Endothelial cell of umbilical vein (primary cell): ENCODE data around the gene GSTA1. TPM values are rescaled to one million over a fixed set of nuclear protein-coding genes. Genes with fewer than 3 reads are reported as not detected.

Experiments
- BruUV-seq: library from RNA; stranded (reverse); fragments of 400-500 nt; replicated peaks from 2 replicates; lab custom pipeline; 2021; lab: Mats Ljungman, UMichigan
- CTCF ChIA-PET: fragments of 300-600, 350-600 bp; sonication (Branson Sonifier 250); formaldehyde crosslinking; loops from one replicate; lab custom pipeline; 2021; ENCODE audit warnings: antibody characterized with exemption, inconsistent platforms; lab: Charles Lee
- POLR2A ChIA-PET: fragments of 300-600, 350-600 bp; sonication (Branson Sonifier 250); formaldehyde crosslinking; loops from one replicate; lab custom pipeline; 2021; ENCODE audit warnings: antibody characterized with exemption, inconsistent platforms; lab: Charles Lee
- DNase-seq: peaks from one replicate; pipeline ENCODE4 v3.0.0-alpha.2; 2011; ENCODE audit warnings: low read depth, low spot score
- FAIRE-seq: peaks from 2 replicates; lab custom pipeline; 2011; peaks lifted over from hg19 to GRCh38; lab: Jason Lieb, UNC
- H2AFZ ChIP-seq: 2 replicates; pipeline ENCODE4 v1.6.0; 2012; ENCODE audit warnings: low read depth, low read length, control low read depth, inconsistent platforms
- H3K27ac ChIP-seq: 2 replicates; pipeline ENCODE4 v1.5.1; 2011; ENCODE audit warnings: low read depth, mild to moderate bottlenecking, control low read depth, low read length, moderate library complexity; ENCODE audit not compliant: insufficient read depth
- H3K27me3 ChIP-seq, 2 experiments: 2 replicates each; pipeline versions ENCODE4 v1.6.0 to v1.6.1; 2011; ENCODE audit warnings: low read length in 2 of 2, mixed read lengths in 1 of 2; ENCODE audit not compliant: control insufficient read depth in 2 of 2, insufficient read depth in 2 of 2
- H3K36me3 ChIP-seq, 2 experiments: 2 replicates in 1 of 2; 3 replicates in 1 of 2; pipeline ENCODE4 v1.5.1; 2011; ENCODE audit warnings: low read length in 2 of 2, mild to moderate bottlenecking in 1 of 2, moderate library complexity in 1 of 2; ENCODE audit not compliant: control insufficient read depth in 2 of 2, insufficient read depth in 2 of 2; ENCODE audit errors: extremely low read depth in 1 of 2
- H3K4me1 ChIP-seq: 3 replicates; pipeline ENCODE4 v1.5.1; 2011; ENCODE audit warnings: mild to moderate bottlenecking, low read length; ENCODE audit not compliant: control insufficient read depth, insufficient read depth; ENCODE audit errors: extremely low read depth
- H3K4me2 ChIP-seq: 2 replicates; pipeline ENCODE4 v1.6.1; 2011; ENCODE audit warnings: low read length, control low read depth, mixed read lengths; ENCODE audit not compliant: insufficient read depth
- H3K4me3 ChIP-seq, 3 experiments: fragments of 200-600 bp in 1 of 3; sonication (generic), shearing (Covaris generic) in 1 of 3; replicated peaks in 1 of 3; 2 replicates each; pipeline ENCODE4 v1.5.1; 2011 to 2016; ENCODE audit warnings: control low read depth in 3 of 3, low read length in 3 of 3, mild to moderate bottlenecking in 2 of 3, inconsistent platforms in 1 of 3, low read depth in 1 of 3, moderate library complexity in 1 of 3; ENCODE audit not compliant: insufficient read depth in 1 of 3
- H3K79me2 ChIP-seq: 2 replicates; pipeline ENCODE4 v1.6.0; 2012; ENCODE audit warnings: low read length, inconsistent platforms; ENCODE audit not compliant: control insufficient read depth, insufficient read depth
- H3K9ac ChIP-seq: replicated peaks from 2 replicates; pipeline ENCODE3; 2011; ENCODE audit warnings: low read length, control low read depth; ENCODE audit not compliant: insufficient read depth; ENCODE audit errors: extremely low read depth
- H3K9me1 ChIP-seq: replicated peaks from 3 replicates; pipeline ENCODE4 v1.6.0; 2011; ENCODE audit warnings: mild to moderate bottlenecking, low read length; ENCODE audit not compliant: control insufficient read depth, insufficient read depth; ENCODE audit errors: extremely low read depth
- H3K9me3 ChIP-seq: replicated peaks from 2 replicates; pipeline ENCODE4 v1.5.1; 2012; ENCODE audit warnings: low read length, inconsistent platforms; ENCODE audit not compliant: control insufficient read depth, insufficient read depth
- H4K20me1 ChIP-seq: replicated peaks from 2 replicates; pipeline ENCODE3; 2011; ENCODE audit warnings: mild to moderate bottlenecking, low read length; ENCODE audit not compliant: control insufficient read depth, insufficient read depth; ENCODE audit errors: extremely low read depth
- CTCF ChIP-seq, 2 donors: IDR thresholded peaks; 1 replicate in 1 of 2; 2 replicates in 1 of 2; pipeline ENCODE4 v1.5.1; 2011; ENCODE audit warnings: low read length in 2 of 2, mild to moderate bottlenecking in 2 of 2, moderate library complexity in 2 of 2, control low read depth in 1 of 2, inconsistent platforms in 1 of 2, low read depth in 1 of 2; ENCODE audit not compliant: insufficient read depth in 1 of 2; ENCODE audit errors: extremely low read depth in 1 of 2
- EZH2 ChIP-seq: IDR thresholded peaks from 2 replicates; pipeline ENCODE4 v1.6.1; 2012; ENCODE audit warnings: borderline replicate concordance, low read depth, mild to moderate bottlenecking, moderate library complexity, low read length, inconsistent platforms; ENCODE audit not compliant: severe bottlenecking
- FOS ChIP-seq: IDR thresholded peaks from 2 replicates; pipeline ENCODE4 v1.6.1; 2011; ENCODE audit warnings: mild to moderate bottlenecking, low read length, moderate library complexity, borderline replicate concordance; ENCODE audit not compliant: insufficient read depth
- GATA2 ChIP-seq: IDR thresholded peaks from 2 replicates; pipeline ENCODE4 v1.7.0; 2011; ENCODE audit warnings: low read depth, mild to moderate bottlenecking, moderate library complexity, mixed read lengths, low read length; ENCODE audit not compliant: insufficient read length, insufficient read depth
- JUN ChIP-seq: IDR thresholded peaks from 2 replicates; pipeline ENCODE4 v1.6.1; 2011; ENCODE audit warnings: borderline replicate concordance, low read depth; ENCODE audit not compliant: insufficient read length, insufficient read depth
- MAX ChIP-seq: IDR thresholded peaks from 2 replicates; pipeline ENCODE4 v1.6.1; 2011; ENCODE audit not compliant: insufficient read depth, insufficient read length
- MYC ChIP-seq: IDR thresholded peaks from one replicate; pipeline ENCODE4 v1.6.1; 2011; ENCODE audit warnings: mild to moderate bottlenecking, low read depth, low read length
- POLR2A ChIP-seq: IDR thresholded peaks from 2 replicates; pipeline ENCODE4 v1.6.1; 2012; ENCODE audit warnings: low read depth, mild to moderate bottlenecking, control low read depth, low read length
- POLR2AphosphoS5 ChIP-seq: IDR thresholded peaks from 2 replicates; pipeline ENCODE4 v1.6.1; 2012; ENCODE audit warnings: low read depth, mild to moderate bottlenecking, control low read depth, low read length, moderate library complexity; ENCODE audit not compliant: insufficient read depth
- dilution Hi-C: fragments of 300-500 bp; cut with MboI; formaldehyde crosslinking; loops from one replicate; pipeline ENCODE4 v1.15.0; 2019; ENCODE audit warnings: low sequenced_read_pairs; ENCODE audit not compliant: extremely low pct_ligation_motif_present
- intact Hi-C: fragments of 100-400 bp; cut with micrococcal nuclease; formaldehyde crosslinking; loops from one replicate; pipeline ENCODE4 v1.10.0; 2022
- polyA plus RNA-seq, 4 experiments: library from polyadenylated mRNA; depleted of rRNA in 3 of 4; stranded (reverse) in 3 of 4; unstranded in 1 of 4; fragments of >200 nt; gene quantifications; 2 replicates each; pipeline versions ENCODE4 v1.2.1 to v1.2.3, GENCODE V29; 2011 to 2012; ENCODE audit warnings: missing spikeins in 1 of 4
- total RNA-seq: library from RNA; stranded (reverse); gene quantifications from 2 replicates; pipeline ENCODE4 v1.2.3, GENCODE V29; 2021

The GSTA1 gene
- total and polyA plus RNA-seq, 2 donors (not counting 3 experiments of a cell fraction or from before 2014, with no cell fraction given) = not detected

GRCh38 chr6:52752310-52752709 is 51.3 kb downstream of the GSTA1 start:
- DNase-seq (no peak), FAIRE-seq (no peak)
- Histone ChIP-seq H3K27ac (no peak overlapping the region), H3K9ac (no peak overlapping the region), H3K9me1 (no peaks in the 10 kb centered on the region), H3K9me3 (no peaks in the 10 kb centered on the region), H3K36me3 (no peaks in the 10 kb centered on the region), H3K79me2 (no peaks in the 10 kb centered on the region), H3K27me3 (no peaks in the 10 kb centered on the region), H2AFZ (no peak overlapping the region), H4K20me1 (no peaks in the 10 kb centered on the region), H3K4me3 (no peak overlapping the region), H3K4me1 (no peaks in the 10 kb centered on the region), H3K4me2 (no peak overlapping the region)
- BruUV-seq = no TSS peak
- dilution Hi-C loops = no loop called here
- ChIA-PET CTCF (no interaction called here), POLR2A (no interaction called here)
- intact Hi-C loops = no loop called here
- TF ChIP-seq POLR2AphosphoS5 (no peak), POLR2A (no peak), GATA2 (no peak), MYC (no peak), FOS (no peak), CTCF (IDR thresholded peaks at IDR 0.05; ENCODE audit: extremely low read depth in 1 of 2, insufficient read depth in 1 of 2, low read depth in 1 of 2, low read length in 2 of 2) (no peak), MAX (no peak), EZH2 (no peak), JUN (no peak)
